ENCODE measurements around the gene KIAA1328.
A peak's percentile ranks its signal among the peaks of the same experiment; 100 is the strongest.

KIAA1328 gene

GRCh38 chr18:37254236-37254754, 425.4 kb downstream of the KIAA1328 start:
- TF ChIP-seq ZBTB7A (IDR thresholded peaks at IDR 0.05; ENCODE audit: low read depth) (peak; percentile 29; the same call in 1 of the 2 replicates), CEBPB (IDR thresholded peaks at IDR 0.05) (no peak)

DNA sequence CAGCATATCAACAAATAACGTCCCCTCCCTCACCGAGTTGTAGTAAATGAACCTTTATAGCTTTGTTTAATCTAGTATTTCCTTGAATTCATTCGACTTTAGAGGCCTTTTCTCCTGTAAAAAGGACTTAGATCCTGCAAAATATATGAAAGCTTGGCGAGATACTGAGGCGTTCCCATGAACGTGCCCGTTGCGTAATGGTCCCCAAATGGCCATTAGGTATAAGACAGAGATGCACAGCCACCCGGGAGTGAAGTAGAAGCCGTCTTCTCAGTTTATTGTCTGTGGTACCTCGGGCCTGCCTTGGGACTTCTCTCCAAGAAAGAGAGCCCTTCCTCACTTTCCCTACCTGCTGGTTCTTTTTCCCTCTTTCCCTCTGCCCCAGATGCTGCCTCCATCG, 426.0 kb downstream of the KIAA1328 start:
- TF ChIP-seq NFIC (IDR thresholded peaks at IDR 0.05): no peak
- TF ChIP-seq RAD21 (IDR thresholded peaks at IDR 0.05; ENCODE audit: low read depth): no peak
- no peak for TF ChIP-seq ZBTB7A (IDR thresholded peaks at IDR 0.05; ENCODE audit: low read depth)
- TF ChIP-seq CREB1 (IDR thresholded peaks at IDR 0.05; ENCODE audit: low read depth): no peak
- no peak for TF ChIP-seq TAF1 (IDR thresholded peaks at IDR 0.05; ENCODE audit: low read depth)
- no peak for TF ChIP-seq EGR1 (IDR thresholded peaks at IDR 0.05)

DNA sequence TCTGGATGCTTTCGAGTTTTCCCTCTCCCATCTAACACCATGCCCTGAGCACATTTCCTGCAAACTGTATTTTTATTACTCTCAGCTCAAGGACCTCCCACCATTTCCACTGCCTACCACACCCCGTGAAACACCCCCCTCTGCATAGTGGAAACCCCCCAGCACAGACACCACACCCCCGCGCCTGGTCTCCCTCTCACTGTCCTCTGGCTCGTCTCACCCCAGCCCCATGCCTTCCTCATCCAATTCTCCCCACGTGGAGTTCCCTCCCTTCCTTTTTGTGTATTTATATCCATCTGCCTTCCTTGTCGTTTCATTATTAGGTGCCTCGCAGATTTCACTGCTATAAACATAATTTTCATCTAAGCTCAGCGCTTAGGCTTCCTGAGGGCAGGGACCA, 429.2 kb downstream of the KIAA1328 start:
- TF ChIP-seq NFIC (IDR thresholded peaks at IDR 0.05) (no peak), RAD21 (IDR thresholded peaks at IDR 0.05; ENCODE audit: low read depth) (no peak), YY1 (IDR thresholded peaks at IDR 0.05; ENCODE audit: low read depth) (no peak), TCF12 (IDR thresholded peaks at IDR 0.05; ENCODE audit: low read depth) (no peak), TEAD4 (IDR thresholded peaks at IDR 0.05) (no peak), MAX (IDR thresholded peaks at IDR 0.05) (no peak), CREB1 (IDR thresholded peaks at IDR 0.05; ENCODE audit: low read depth) (no peak), EGR1 (IDR thresholded peaks at IDR 0.05) (no peak), CEBPB (IDR thresholded peaks at IDR 0.05) (no peak), EP300 (IDR thresholded peaks at IDR 0.05; ENCODE audit: borderline replicate concordance) (no peak), REST (IDR thresholded peaks at IDR 0.05; ENCODE audit: low read depth) (no peak), ZBTB7A (IDR thresholded peaks at IDR 0.05; ENCODE audit: low read depth) (no peak), FOXM1 (IDR thresholded peaks at IDR 0.05; ENCODE audit: borderline replicate concordance, low read depth) (no peak), TAF1 (IDR thresholded peaks at IDR 0.05; ENCODE audit: low read depth) (no peak)
- TF ChIP-seq, protein P1, sequence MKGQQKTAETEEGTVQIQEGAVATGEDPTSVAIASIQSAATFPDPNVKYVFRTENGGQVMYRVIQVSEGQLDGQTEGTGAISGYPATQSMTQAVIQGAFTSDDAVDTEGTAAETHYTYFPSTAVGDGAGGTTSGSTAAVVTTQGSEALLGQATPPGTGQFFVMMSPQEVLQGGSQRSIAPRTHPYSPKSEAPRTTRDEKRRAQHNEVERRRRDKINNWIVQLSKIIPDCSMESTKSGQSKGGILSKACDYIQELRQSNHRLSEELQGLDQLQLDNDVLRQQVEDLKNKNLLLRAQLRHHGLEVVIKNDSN (IDR thresholded peaks at IDR 0.05): no peak

- TF ChIP-seq ZBTB7A (IDR thresholded peaks at IDR 0.05; ENCODE audit: low read depth) (no peak), TCF12 (IDR thresholded peaks at IDR 0.05; ENCODE audit: low read depth) (no peak), FOXM1 (IDR thresholded peaks at IDR 0.05; ENCODE audit: borderline replicate concordance, low read depth) (no peak), RAD21 (IDR thresholded peaks at IDR 0.05; ENCODE audit: low read depth) (no peak), MAX (IDR thresholded peaks at IDR 0.05) (no peak), NFIC (IDR thresholded peaks at IDR 0.05) (no peak), CEBPB (IDR thresholded peaks at IDR 0.05) (no peak), REST (IDR thresholded peaks at IDR 0.05; ENCODE audit: low read depth) (no peak), YY1 (IDR thresholded peaks at IDR 0.05; ENCODE audit: low read depth) (no peak), TEAD4 (IDR thresholded peaks at IDR 0.05) (no peak), CREB1 (IDR thresholded peaks at IDR 0.05; ENCODE audit: low read depth) (no peak), TAF1 (IDR thresholded peaks at IDR 0.05; ENCODE audit: low read depth) (no peak), EP300 (IDR thresholded peaks at IDR 0.05; ENCODE audit: borderline replicate concordance) (no peak)
- TF ChIP-seq, protein P1 (IDR thresholded peaks at IDR 0.05): no peak
Measured at GRCh38 chr18:37258819-37259218, 429.9 kb downstream of the KIAA1328 start.

DNA sequence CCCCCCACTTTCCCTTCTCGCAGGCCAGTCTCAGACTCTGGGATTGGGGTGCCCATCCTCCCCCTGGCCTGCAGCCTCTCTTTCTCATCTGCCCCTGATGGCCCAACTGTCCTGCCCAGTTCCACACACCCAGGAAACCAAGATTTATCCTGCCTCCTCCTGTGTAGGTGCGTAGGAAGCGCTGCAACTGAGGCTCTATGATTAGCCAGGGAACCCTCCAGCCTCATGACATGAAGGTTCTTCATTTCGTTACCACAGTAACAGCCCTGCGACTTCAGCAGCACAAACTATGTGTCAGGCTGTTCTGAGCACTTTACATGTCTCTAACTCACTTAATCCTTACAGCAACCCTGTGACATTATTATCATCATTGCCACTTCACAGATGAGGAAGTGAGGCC, 430.8 kb downstream of the KIAA1328 start:
- TF ChIP-seq MAX (IDR thresholded peaks at IDR 0.05): no peak
- TF ChIP-seq TAF1 (IDR thresholded peaks at IDR 0.05; ENCODE audit: low read depth): no peak

DNA sequence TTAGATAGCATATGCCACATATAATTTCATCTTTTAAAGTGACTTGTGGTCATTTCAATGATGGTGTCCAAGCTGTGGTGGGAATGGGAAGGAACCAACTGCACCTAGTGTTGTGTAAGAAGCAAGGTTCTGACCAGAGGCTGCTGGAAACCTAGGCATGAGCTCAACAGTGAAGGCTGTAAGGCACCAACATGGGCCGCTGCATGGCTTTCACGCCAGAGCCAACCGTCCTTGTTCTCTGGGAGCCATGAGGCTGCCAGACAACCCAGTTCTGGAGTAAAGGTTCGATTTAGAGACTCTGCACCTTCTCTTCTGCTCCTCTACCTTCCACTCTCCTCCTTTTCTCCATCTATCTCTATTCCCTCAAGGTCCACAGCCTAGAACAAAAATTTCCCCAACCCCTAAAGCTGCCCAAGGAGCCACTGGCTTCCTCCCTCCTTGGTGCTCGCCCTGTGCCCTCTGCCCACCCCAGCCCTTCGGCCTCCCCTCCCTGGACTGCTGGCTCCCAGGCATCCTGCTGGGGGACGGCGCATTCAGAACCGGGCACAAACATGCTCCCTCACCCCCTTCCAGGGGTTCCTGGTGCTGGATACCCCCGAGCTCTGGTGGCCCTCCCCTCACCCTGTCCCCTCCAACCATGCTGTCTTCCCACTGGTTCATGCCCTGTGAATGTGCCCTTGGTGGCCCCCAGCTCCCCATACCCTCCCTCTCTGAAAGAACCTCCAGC, 431.6 kb downstream of the KIAA1328 start:
- TF ChIP-seq ZBTB7A (IDR thresholded peaks at IDR 0.05; ENCODE audit: low read depth): no peak
- TF ChIP-seq CEBPB (IDR thresholded peaks at IDR 0.05): no peak
- TF ChIP-seq REST (IDR thresholded peaks at IDR 0.05; ENCODE audit: low read depth): no peak
- TF ChIP-seq TAF1 (IDR thresholded peaks at IDR 0.05; ENCODE audit: low read depth): no peak
- no peak for TF ChIP-seq FOXM1 (IDR thresholded peaks at IDR 0.05; ENCODE audit: borderline replicate concordance, low read depth)
- TF ChIP-seq CREB1 (IDR thresholded peaks at IDR 0.05; ENCODE audit: low read depth): no peak
- no peak for TF ChIP-seq NFIC (IDR thresholded peaks at IDR 0.05)
- no peak for TF ChIP-seq RAD21 (IDR thresholded peaks at IDR 0.05; ENCODE audit: low read depth)
- TF ChIP-seq, protein P1 (IDR thresholded peaks at IDR 0.05): no peak
- no peak for TF ChIP-seq EP300 (IDR thresholded peaks at IDR 0.05; ENCODE audit: borderline replicate concordance)
- TF ChIP-seq YY1 (IDR thresholded peaks at IDR 0.05; ENCODE audit: low read depth): no peak
